GM21529 (cell line): Measurements from ENCODE around the gene GPHB5.
"Not testable (repeated sequence)": the region's sequence is repeated elsewhere in the genome, so short reads cannot be mapped to it uniquely, and the experiment has no call there.

Experiments used
- ATAC-seq: cut with Tn5 transposase; IDR thresholded peaks from one replicate; pipeline ENCODE4 v1.9.1; 2021; ENCODE audit not compliant: unreplicated experiment

The GPHB5 gene

GRCh38 chr14:63318835-63319234 lies at the start of gene GPHB5:
GPHB5 (minus strand) TSS chr14:63318935; CDS start chr14:63317849, 1,086 bp downstream.
- ATAC-seq: no peak

GRCh38 chr14:63367742-63368364 lies 49.1 kb upstream of the GPHB5 start:
- no peak for ATAC-seq

GRCh38 chr14:63362389-63362819 lies 43.7 kb upstream of the GPHB5 start:
- ATAC-seq: no peak

GRCh38 chr14:63361790-63362189 lies 43.1 kb upstream of the GPHB5 start:
- no peak for ATAC-seq

GRCh38 chr14:63357841-63358240 lies 39.1 kb upstream of the GPHB5 start:
- ATAC-seq: no peak

GRCh38 chr14:63345826-63346225 lies 27.1 kb upstream of the GPHB5 start:
- no peak for ATAC-seq

GRCh38 chr14:63344336-63344735 lies 25.6 kb upstream of the GPHB5 start:
- ATAC-seq: no peak

- no peak for ATAC-seq
Observed at GRCh38 chr14:63343878-63344277, 25.1 kb upstream of the GPHB5 start.

GRCh38 chr14:63342371-63342770 lies 23.6 kb upstream of the GPHB5 start:
- ATAC-seq: no peak

- no peak for ATAC-seq
Observed at GRCh38 chr14:63328787-63329737, 10.3 kb upstream of the GPHB5 start.

- no peak for ATAC-seq
Observed at GRCh38 chr14:63326840-63327239, 8.1 kb upstream of the GPHB5 start.

- ATAC-seq: no peak
Observed at GRCh38 chr14:63322897-63323573, 4.3 kb upstream of the GPHB5 start.

GRCh38 chr14:63322472-63322871 lies 3.7 kb upstream of the GPHB5 start:
- ATAC-seq: no peak

- no peak for ATAC-seq
Observed at GRCh38 chr14:63308723-63309317, 9.9 kb downstream of the GPHB5 start.

GRCh38 chr14:63304429-63304828 lies 14.3 kb downstream of the GPHB5 start:
- ATAC-seq: not testable (repeated sequence)

- ATAC-seq: no peak
Observed at GRCh38 chr14:63301891-63302534, 16.7 kb downstream of the GPHB5 start.

GRCh38 chr14:63300854-63301253 lies 17.9 kb downstream of the GPHB5 start:
- ATAC-seq: no peak

GRCh38 chr14:63299351-63300110 lies 19.2 kb downstream of the GPHB5 start:
- no peak for ATAC-seq

GRCh38 chr14:63297372-63298063 lies 21.2 kb downstream of the GPHB5 start:
- ATAC-seq: no peak
